Heart left ventricle (tissue), 16 donors: ENCODE data around the gene VGLL4. TPM values are rescaled to one million over a fixed set of nuclear protein-coding genes. Genes with fewer than 3 reads are reported as not detected.

Experiments used
- ATAC-seq, 4 donors: fragments of 200-7000 bp; cut with Tn5 transposase; one replicate each; pipeline ENCODE4 v1.9.1; 2020 to 2022; ENCODE audit warnings: moderate library complexity in 4 of 4, mild to moderate bottlenecking in 3 of 4, moderate number of reproducible peaks in 1 of 4
- DNase-seq, 5 donors: peaks; one replicate each; pipeline ENCODE4 v3.0.0-alpha.2; 2020
- H3K27ac ChIP-seq, 12 donors: fragments of 200-600 bp; sonication (generic) in 4 of 12; one replicate each; pipeline versions ENCODE4 v1.5.0 to v1.8.0; 2016 to 2022; ENCODE audit warnings: mild to moderate bottlenecking in 2 of 12
- H3K27me3 ChIP-seq, 9 donors: fragments of 200-600 bp; sonication (generic) in 2 of 9; one replicate each; pipeline versions ENCODE4 v1.5.1 to v1.8.0; 2016 to 2022; ENCODE audit warnings: mild to moderate bottlenecking in 3 of 9
- H3K36me3 ChIP-seq, 9 donors: fragments of 200-600 bp; sonication (generic) in 2 of 9; one replicate each; pipeline versions ENCODE4 v1.5.0 to v1.8.0; 2018 to 2022; ENCODE audit warnings: mild to moderate bottlenecking in 2 of 9
- H3K4me1 ChIP-seq, 12 donors: fragments of 200-600 bp; sonication (generic) in 4 of 12; one replicate each; pipeline versions ENCODE4 v1.5.0 to v1.8.0; 2016 to 2022; ENCODE audit warnings: mild to moderate bottlenecking in 3 of 12
- H3K4me3 ChIP-seq, 12 donors: fragments of 200-600 bp; sonication (generic) in 4 of 12; one replicate each; pipeline versions ENCODE4 v1.5.0 to v1.8.0; 2017 to 2022; ENCODE audit warnings: mild to moderate bottlenecking in 9 of 12, moderate library complexity in 4 of 12
- H3K9me3 ChIP-seq, 12 donors: fragments of 200-600 bp; sonication (generic) in 4 of 12; one replicate each; pipeline versions ENCODE4 v1.5.0 to v1.8.0; 2016 to 2022; ENCODE audit warnings: mild to moderate bottlenecking in 1 of 12
- CTCF ChIP-seq, 12 donors: fragments of 200-600 bp; sonication (generic) in 4 of 12; IDR thresholded peaks; one replicate each; pipeline versions ENCODE4 v1.5.0 to v1.8.0; 2018 to 2022; ENCODE audit warnings: antibody characterized with exemption in 12 of 12, mild to moderate bottlenecking in 5 of 12
- POLR2A ChIP-seq, 2 donors: fragments of 450-650 bp; IDR thresholded peaks; one replicate each; pipeline ENCODE4 v1.6.1; 2017; ENCODE audit warnings: antibody characterized with exemption in 2 of 2, mild to moderate bottlenecking in 2 of 2, moderate library complexity in 2 of 2
- WGBS, 4 donors: extraction: QIAGEN DNeasy Blood & Tissue Kit in 2 of 4; methylation state at CpG; one replicate each; pipeline versions ENCODE4 v1.1.5 to v1.1.7; 2013 to 2018; 5-methylcytosine and 5-hydroxymethylcytosine counted together
- intact Hi-C, 10 donors: fragments of 100-400 bp; cut with DNase I; formaldehyde crosslinking; loops; one replicate each; pipeline versions ENCODE4 v1.11.1 to v1.14.2; 2022
- polyA plus RNA-seq, 2 donors: library from polyadenylated mRNA; stranded (reverse); fragments of 200-250 nt; gene quantifications; one replicate each; pipeline ENCODE4 v1.2.3, GENCODE V29; 2013
- total RNA-seq, 9 donors: library from RNA; depleted of rRNA in 2 of 9; stranded (reverse); fragments of >200 nt in 2 of 9; fragmentation: NEBNext Ultra II Directional in 3 of 9; extraction: Animal tissue kit (Norgen Biotek cat#: 25700) in 3 of 9; gene quantifications; one replicate each; pipeline versions ENCODE4 v1.1.0 to v1.2.4, GENCODE V29; 2016 to 2023
- donor health status: ischemic (EF 13 %, LVEDD 7.1; RV severe dilation, severe dysfunction).
- donor health status: healthy with polysubstance abuse.
- donor health status: DM: no; HTN: yes; CAD: no.
- donor health status: DM: no; HTN: no; CAD: no.
- donor health status: ischemic (EF 25% LVEDD 6.9; RV normal size, moderate dysfunction).
- donor health status: ischemic (EF 25% LVEDD 5.7; RV mildly dilated, moderate dysfunction).
- donor health status: healthy.
- donor health status: DM: yes; HTN: yes; CAD: no.
- donor health status: ischemic (EF 35%, LVEDD 5.7; RV mildly dilated, moderate dysfunction).
- donor health status: nonischemic (EF 11% LVEDD 7.7; RV severe dilation, severe dysfunction).
- donor health status: DM: yes; HTN: yes; CAD: no.
- donor health status: PGD.
- donor health status: ischemic (EF 29% LVEDD 5.4; RV normal size, mild dysfunction).
- donor health status: nonischemic (EF 23%, LVEDD 6.1; RV moderate dilation, normal function).

VGLL4 gene
- total and polyA plus RNA-seq, 11 donors, result 24.0 to 40.4 (median 27.0) TPM

DNA sequence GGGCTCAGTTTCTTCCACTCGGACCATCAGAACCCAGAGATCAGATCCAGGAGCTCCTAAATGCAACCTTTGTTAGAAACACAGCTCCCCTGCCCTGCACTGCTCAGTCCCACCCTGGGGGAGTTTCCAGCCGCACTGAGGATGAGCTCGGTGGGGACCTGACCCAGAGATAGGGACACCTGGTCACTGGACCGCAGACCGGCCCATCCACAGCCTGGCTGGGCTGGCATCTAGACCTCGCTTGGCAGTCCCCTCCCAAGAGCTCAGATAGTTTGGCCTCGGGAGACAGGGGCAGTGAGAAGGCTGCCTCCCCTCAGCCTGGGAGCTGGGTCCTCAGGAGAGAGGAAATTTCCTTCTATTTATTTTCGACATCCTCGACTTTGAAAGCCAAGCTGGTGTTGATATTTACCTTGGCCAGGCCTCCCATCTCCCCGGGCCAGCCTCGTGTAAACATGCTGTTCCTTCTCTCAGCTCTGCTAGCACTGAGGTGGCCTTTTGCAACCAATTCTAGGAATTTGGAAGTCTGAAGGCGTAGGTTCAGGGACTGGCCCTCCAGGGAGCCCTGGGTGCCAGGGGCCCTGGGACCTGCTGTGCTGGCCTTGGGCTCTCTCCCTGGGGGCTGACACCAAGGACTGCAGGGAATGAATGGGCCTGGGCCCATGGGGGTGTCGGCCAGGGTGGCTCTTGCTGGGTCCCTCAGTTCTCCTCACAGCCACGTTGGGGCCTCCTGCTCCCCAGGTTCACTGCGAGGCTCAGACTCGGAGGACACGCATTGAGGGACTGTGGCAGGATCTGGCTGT, 90.1 kb downstream of the VGLL4 start:
- H3K27me3 ChIP-seq, result no peaks in the 10 kb centered on the region
- H3K4me3 ChIP-seq, result no peak overlapping the region
- TF ChIP-seq CTCF (IDR thresholded peaks at IDR 0.05) (no peak), POLR2A (IDR thresholded peaks at IDR 0.05) (no peak)
- peaks cover 15 to 75% (median 55%) of the 10 kb centered on the region in 12 donors for H3K4me1 ChIP-seq
- 56 to 72% (median 67%) methylated on average over 12 to 17 of the region's 17 CpGs for WGBS, 4 donors
- peak overlapping the region in 10 of 12 donors; percentile 6 to 63 (median 28) for H3K27ac ChIP-seq
- ATAC-seq, result peak in 3 of 4 donors; percentile 18 to 41 (median 27)
- H3K36me3 ChIP-seq, result peaks cover 0 to 43% (median 25%) of the 10 kb centered on the region in 9 donors
- peak in 3 of 5 donors; percentile 46 to 59 (median 48) for DNase-seq
- intact Hi-C loops, result loop anchor here in 1 of 10 donors (10.0 kb wide), 1 partner anchor 169 kb away; no protein-coding TSS in a partner anchor
- H3K9me3 ChIP-seq, result no peaks in the 10 kb centered on the region

DNA sequence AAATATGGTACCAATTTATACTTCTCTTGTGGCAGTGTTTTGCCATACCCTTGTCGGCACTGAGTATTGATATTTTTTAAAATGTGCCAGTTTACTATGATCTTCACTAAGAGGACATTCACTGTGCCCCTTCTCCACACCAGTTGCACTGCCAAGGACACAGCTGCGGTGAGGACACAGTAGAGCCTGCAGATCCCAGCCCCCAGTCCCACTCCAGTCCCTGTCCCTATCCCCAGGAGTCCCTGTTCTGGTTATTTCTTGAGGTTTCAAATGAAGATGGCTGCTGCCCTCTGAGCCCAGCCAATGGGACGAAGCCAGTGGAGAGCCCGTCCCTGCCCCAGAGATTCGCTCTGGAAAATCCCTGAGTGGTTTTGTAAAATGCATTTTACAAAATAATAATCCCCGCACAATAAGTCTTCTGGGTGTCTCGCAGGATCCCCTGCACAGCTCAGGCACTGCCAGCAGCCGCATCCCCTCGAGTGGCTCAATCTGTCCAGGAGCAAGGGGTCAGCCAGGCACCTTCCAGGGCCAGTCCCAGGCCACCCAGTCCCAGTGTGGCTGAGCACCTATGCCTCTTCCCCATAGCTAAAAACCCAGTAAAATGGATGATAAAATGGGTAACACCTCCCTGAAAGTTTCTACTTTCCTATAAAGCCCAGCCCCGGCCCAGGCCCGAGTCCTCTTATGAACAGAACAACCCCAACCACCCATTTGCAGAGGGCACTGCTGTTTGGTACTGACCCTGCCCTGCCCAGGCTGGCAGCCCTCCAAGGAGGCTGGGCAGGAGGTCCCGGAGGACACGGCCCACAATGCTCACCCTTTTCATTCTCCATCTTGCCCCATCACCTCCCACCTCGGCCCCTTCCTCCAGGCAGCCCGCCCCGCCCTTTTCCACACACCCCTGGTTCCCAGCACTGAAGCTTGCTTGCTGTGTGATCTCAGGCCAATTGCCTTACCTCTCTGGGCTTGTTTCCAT, 91.1 kb downstream of the VGLL4 start:
- Histone ChIP-seq H3K27ac (peak overlapping the region in 3 of 12 donors; percentile 16 to 58 (median 44)), H3K4me1 (peaks cover 14 to 72% (median 53%) of the 10 kb centered on the region in 12 donors), H3K4me3 (no peak overlapping the region), H3K27me3 (no peaks in the 10 kb centered on the region), H3K9me3 (no peaks in the 10 kb centered on the region), H3K36me3 (peaks cover 0 to 33% (median 16%) of the 10 kb centered on the region in 9 donors)
- intact Hi-C loops, result loop anchor here in 1 of 10 donors (10.0 kb wide), 1 partner anchor 168 kb away; no protein-coding TSS in a partner anchor
- TF ChIP-seq POLR2A (IDR thresholded peaks at IDR 0.05) (no peak), CTCF (IDR thresholded peaks at IDR 0.05) (no peak)
- ATAC-seq, result no peak
- 89 to 93% (median 91%) methylated on average over 16 of the region's 16 CpGs for WGBS, 4 donors
- peak in 2 of 5 donors; percentile 14 to 42 for DNase-seq

DNA sequence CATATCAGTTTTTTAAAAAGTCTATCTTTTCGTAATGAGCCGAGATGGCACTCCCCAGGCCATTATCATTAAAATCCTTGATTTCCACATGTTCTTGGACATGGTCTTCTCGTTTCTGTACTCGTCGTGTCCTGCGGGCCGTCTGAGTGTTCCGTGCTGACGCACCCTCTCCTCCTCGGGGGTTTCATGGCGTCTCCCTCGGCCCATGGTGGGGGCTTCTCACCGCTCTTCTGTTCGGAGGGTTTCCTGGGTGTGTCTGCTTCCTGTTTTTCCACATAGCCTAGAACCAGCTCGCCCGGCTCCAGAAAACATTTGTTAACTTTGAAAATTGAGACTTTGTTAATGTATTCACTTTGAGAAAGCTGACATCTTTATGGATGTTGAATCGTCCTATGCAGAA, 92.7 kb downstream of the VGLL4 start:
- ATAC-seq (peak in 1 of 4 donors; percentile 26), DNase-seq (peak in 2 of 5 donors; percentile 20 to 26)
- Histone ChIP-seq H3K4me3 (peak overlapping the region in 1 of 12 donors; percentile 4), H3K9me3 (no peaks in the 10 kb centered on the region), H3K27me3 (no peaks in the 10 kb centered on the region), H3K27ac (peak overlapping the region in 9 of 12 donors; percentile 13 to 57 (median 35)), H3K36me3 (peaks cover 0 to 20% (median 5%) of the 10 kb centered on the region in 9 donors), H3K4me1 (peaks cover 2 to 57% (median 38%) of the 10 kb centered on the region in 12 donors)
- intact Hi-C loops, result loop anchor here in 1 of 10 donors (10.0 kb wide), 1 partner anchor 166 kb away; no protein-coding TSS in a partner anchor
- 56 to 72% (median 59%) methylated on average over 17 of the region's 17 CpGs for WGBS, 4 donors
- no peak for TF ChIP-seq CTCF (IDR thresholded peaks at IDR 0.05)
- no peak for TF ChIP-seq POLR2A (IDR thresholded peaks at IDR 0.05)
